MV-4-11 (cell line): ENCODE results near the gene SPANXN5.
"Not testable (repeated sequence)": the region's sequence is repeated elsewhere in the genome, so short reads cannot be mapped to it uniquely, and the experiment has no call there.

ENCODE experiments used
- DNase-seq: peaks from one replicate; lab custom pipeline; 2025; lab: John Stamatoyannopoulos, UW

SPANXN5 gene

GRCh38 chrX:52797327-52797726, at the start of gene SPANXN5:
TSS of gene SPANXN5 (minus strand) at chrX:52797427. CDS start at chrX:52797348, 79 bp downstream.
- DNase-seq: not testable (repeated sequence)

- DNase-seq: not testable (repeated sequence)
Observed at GRCh38 chrX:52843619-52844018, 46.4 kb upstream of the SPANXN5 start.

- DNase-seq: no peak
Observed at GRCh38 chrX:52839137-52839536, 41.9 kb upstream of the SPANXN5 start.

- DNase-seq: no peak
Observed at GRCh38 chrX:52830551-52830950, 33.3 kb upstream of the SPANXN5 start.

GRCh38 chrX:52824608-52825007, 27.4 kb upstream of the SPANXN5 start:
- no peak for DNase-seq

- no peak for DNase-seq
Observed at GRCh38 chrX:52821079-52821760, 24.0 kb upstream of the SPANXN5 start.

- no peak for DNase-seq
Observed at GRCh38 chrX:52819788-52820187, 22.6 kb upstream of the SPANXN5 start.

GRCh38 chrX:52811065-52811625, 13.9 kb upstream of the SPANXN5 start, which contains the start of gene XAGE5:
TSS of gene XAGE5 (plus strand) at chrX:52811287. CDS start at chrX:52812567, 1,280 bp downstream.
- DNase-seq: no peak

- DNase-seq: not testable (repeated sequence)
Observed at GRCh38 chrX:52804876-52805275, 7.6 kb upstream of the SPANXN5 start.

- DNase-seq: not testable (repeated sequence)
Observed at GRCh38 chrX:52773504-52773903, 23.7 kb downstream of the SPANXN5 start.

- DNase-seq: not testable (repeated sequence)
Observed at GRCh38 chrX:52765983-52766382, 31.2 kb downstream of the SPANXN5 start.

GRCh38 chrX:52750952-52751351, 46.3 kb downstream of the SPANXN5 start, which contains the start of gene SSX2B:
TSS of gene SSX2B (plus strand) at chrX:52751252. CDS start at chrX:52752681, 1,429 bp downstream.
- DNase-seq: not testable (repeated sequence)
